Measurements from ENCODE around the gene PCDHGA2.

GRCh38 chr5:141319202-141319601, 19.4 kb upstream of the PCDHGA2 start:
- TF ChIP-seq, protein P1, sequence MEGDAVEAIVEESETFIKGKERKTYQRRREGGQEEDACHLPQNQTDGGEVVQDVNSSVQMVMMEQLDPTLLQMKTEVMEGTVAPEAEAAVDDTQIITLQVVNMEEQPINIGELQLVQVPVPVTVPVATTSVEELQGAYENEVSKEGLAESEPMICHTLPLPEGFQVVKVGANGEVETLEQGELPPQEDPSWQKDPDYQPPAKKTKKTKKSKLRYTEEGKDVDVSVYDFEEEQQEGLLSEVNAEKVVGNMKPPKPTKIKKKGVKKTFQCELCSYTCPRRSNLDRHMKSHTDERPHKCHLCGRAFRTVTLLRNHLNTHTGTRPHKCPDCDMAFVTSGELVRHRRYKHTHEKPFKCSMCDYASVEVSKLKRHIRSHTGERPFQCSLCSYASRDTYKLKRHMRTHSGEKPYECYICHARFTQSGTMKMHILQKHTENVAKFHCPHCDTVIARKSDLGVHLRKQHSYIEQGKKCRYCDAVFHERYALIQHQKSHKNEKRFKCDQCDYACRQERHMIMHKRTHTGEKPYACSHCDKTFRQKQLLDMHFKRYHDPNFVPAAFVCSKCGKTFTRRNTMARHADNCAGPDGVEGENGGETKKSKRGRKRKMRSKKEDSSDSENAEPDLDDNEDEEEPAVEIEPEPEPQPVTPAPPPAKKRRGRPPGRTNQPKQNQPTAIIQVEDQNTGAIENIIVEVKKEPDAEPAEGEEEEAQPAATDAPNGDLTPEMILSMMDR (IDR thresholded peaks at IDR 0.05) = no peak
- no peak for TF ChIP-seq POLR2AphosphoS5 (IDR thresholded peaks at IDR 0.05)

All from breast epithelium (tissue), 3 donors.